ENCODE measurements around the gene SIMC1.
"Not testable (repeated sequence)": the region's sequence is repeated elsewhere in the genome, so short reads cannot be mapped to it uniquely, and the experiment has no call there.

DNA sequence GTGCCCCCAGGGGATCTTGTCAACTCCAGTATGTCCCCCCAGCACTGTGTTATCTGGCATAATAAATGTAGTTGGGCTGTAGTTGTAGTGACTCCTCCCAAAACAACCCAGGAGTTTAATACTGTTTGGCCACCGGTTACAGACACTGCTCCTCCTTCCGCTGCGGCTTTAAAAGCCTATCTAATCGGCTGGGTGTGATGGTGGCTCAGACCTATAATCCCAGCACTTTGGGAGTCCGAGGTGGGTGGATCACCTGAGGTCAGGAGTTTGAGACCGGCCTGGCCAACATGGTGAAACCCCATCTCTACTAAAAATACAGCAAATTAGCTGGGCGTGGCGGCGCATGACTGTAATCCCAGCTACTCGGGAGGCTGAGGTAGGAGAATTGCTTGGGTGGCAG is 34.7 kb upstream of the SIMC1 start:
- not testable (repeated sequence) for TF ChIP-seq POLR2A (IDR thresholded peaks at IDR 0.05; ENCODE audit: low read length); GATA1 (IDR thresholded peaks at IDR 0.05; ENCODE audit: low read depth, low read length)
